DOHH2 (cell line): Measurements from ENCODE around the gene ZSWIM2.

ENCODE experiments used
- H3F3A ChIP-seq: fragments of 200-600 bp; sonication (generic), shearing (Covaris generic); 2 replicates; pipeline ENCODE4 v1.6.0; 2016; ENCODE audit warnings: antibody characterized with exemption, mild to moderate bottlenecking; ENCODE audit not compliant: control insufficient read depth, insufficient read depth
- H3K27ac ChIP-seq: fragments of 200-600 bp; sonication (generic); 2 replicates; pipeline ENCODE4 v1.5.1; 2014; ENCODE audit warnings: low read depth, mild to moderate bottlenecking, low read length, moderate library complexity
- H3K27me3 ChIP-seq: fragments of 200-600 bp; sonication (generic); 2 replicates; pipeline ENCODE4 v1.6.1; 2014; ENCODE audit warnings: mild to moderate bottlenecking, low read length, mixed read lengths; ENCODE audit not compliant: control insufficient read depth
- H3K36me3 ChIP-seq: fragments of 200-600 bp; sonication (generic); 2 replicates; pipeline ENCODE4 v1.6.1; 2014; ENCODE audit warnings: mild to moderate bottlenecking, low read length, moderate library complexity, mixed read lengths; ENCODE audit not compliant: control insufficient read depth
- H3K4me1 ChIP-seq: fragments of 200-600 bp; sonication (generic); 2 replicates; pipeline ENCODE4 v1.6.1; 2014; ENCODE audit warnings: mild to moderate bottlenecking, low read length, mixed read lengths; ENCODE audit not compliant: control insufficient read depth
- H3K4me2 ChIP-seq: fragments of 200-600 bp; sonication (generic); 2 replicates; pipeline ENCODE4 v1.6.0; 2014; ENCODE audit warnings: mild to moderate bottlenecking, low read length, moderate library complexity
- H3K4me3 ChIP-seq: fragments of 200-600 bp; sonication (generic); 2 replicates; pipeline ENCODE4 v1.5.1; 2014; ENCODE audit warnings: mild to moderate bottlenecking, low read length, mixed read lengths
- H3K79me2 ChIP-seq: fragments of 200-600 bp; sonication (generic); 2 replicates; pipeline ENCODE4 v1.6.1; 2014; ENCODE audit warnings: mild to moderate bottlenecking, low read length, mixed read lengths; ENCODE audit not compliant: control insufficient read depth
- H3K9me2 ChIP-seq: fragments of 200-600 bp; sonication (generic); replicated peaks from 2 replicates; pipeline ENCODE4 v1.6.1; 2014; ENCODE audit warnings: mild to moderate bottlenecking, low read length, mixed read lengths; ENCODE audit not compliant: control insufficient read depth
- H3K9me3 ChIP-seq: fragments of 200-600 bp; sonication (generic); 2 replicates; pipeline ENCODE4 v1.6.1; 2014; ENCODE audit warnings: antibody characterized with exemption, low read length, mixed read lengths; ENCODE audit not compliant: control insufficient read depth, insufficient read depth
- H4K20me1 ChIP-seq: fragments of 200-600 bp; sonication (generic); 2 replicates; pipeline ENCODE4 v1.6.0; 2014; ENCODE audit warnings: low read depth, mild to moderate bottlenecking, antibody characterized with exemption, low read length, moderate library complexity; ENCODE audit not compliant: control insufficient read depth, insufficient read depth
- EZH2phosphoT487 ChIP-seq: fragments of 200-600 bp; sonication (generic); IDR thresholded peaks from 2 replicates; pipeline ENCODE4 v1.6.1; 2017; ENCODE audit warnings: borderline replicate concordance, mild to moderate bottlenecking, antibody characterized with exemption, low read length, moderate library complexity, mixed read lengths
- TF ChIP-seq, protein P1 (sequence below): fragments of 200-600 bp; sonication (generic); IDR thresholded peaks from one replicate; pipeline ENCODE4 v1.5.1; 2014; ENCODE audit warnings: antibody characterized with exemption, mild to moderate bottlenecking, low read depth, low read length; ENCODE audit not compliant: poor library complexity, severe bottlenecking

ZSWIM2 gene

DNA sequence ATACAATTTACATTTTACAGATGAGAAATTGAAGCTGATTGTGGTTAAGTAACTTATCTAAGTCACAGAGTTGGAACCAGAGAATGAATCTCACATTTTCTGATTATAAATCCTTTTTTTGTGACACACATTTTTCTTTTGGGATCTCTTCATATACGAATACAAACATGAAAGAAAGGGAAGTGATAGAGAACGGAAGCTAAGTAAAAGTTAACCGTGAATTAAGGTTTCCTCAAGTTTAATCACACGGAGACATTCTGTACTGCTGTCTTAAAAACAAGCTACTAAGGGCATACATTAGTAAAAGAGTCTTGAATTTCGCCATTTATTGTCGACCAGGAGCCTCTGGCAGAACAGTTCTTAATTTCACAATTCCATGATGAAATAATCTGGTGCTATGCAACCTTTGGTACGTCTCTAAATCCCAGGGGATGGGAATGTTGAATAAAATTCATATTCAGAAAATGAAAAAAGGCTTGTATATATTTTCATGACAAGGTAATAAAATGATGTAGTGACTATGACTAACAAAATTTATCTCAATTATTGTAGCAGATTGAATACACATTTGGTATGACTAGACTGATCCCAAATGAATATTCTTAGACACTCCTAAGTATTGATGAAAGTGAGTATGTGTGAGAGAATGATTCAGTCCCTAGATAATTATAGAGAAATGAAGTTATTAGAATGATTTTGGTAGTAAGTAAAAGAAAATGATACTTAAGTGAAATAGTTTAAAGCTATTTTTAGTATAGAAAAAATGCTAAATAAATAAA is 40.3 kb upstream of the ZSWIM2 start:
- no peak overlapping the region for H3K4me2 ChIP-seq
- H3F3A ChIP-seq: no peaks in the 10 kb centered on the region
- no peaks in the 10 kb centered on the region for H3K9me3 ChIP-seq
- no peak overlapping the region for H3K27ac ChIP-seq
- no peaks in the 10 kb centered on the region for H3K79me2 ChIP-seq
- no peaks in the 10 kb centered on the region for H3K36me3 ChIP-seq
- TF ChIP-seq EZH2phosphoT487: no peak
- TF ChIP-seq, protein P1, sequence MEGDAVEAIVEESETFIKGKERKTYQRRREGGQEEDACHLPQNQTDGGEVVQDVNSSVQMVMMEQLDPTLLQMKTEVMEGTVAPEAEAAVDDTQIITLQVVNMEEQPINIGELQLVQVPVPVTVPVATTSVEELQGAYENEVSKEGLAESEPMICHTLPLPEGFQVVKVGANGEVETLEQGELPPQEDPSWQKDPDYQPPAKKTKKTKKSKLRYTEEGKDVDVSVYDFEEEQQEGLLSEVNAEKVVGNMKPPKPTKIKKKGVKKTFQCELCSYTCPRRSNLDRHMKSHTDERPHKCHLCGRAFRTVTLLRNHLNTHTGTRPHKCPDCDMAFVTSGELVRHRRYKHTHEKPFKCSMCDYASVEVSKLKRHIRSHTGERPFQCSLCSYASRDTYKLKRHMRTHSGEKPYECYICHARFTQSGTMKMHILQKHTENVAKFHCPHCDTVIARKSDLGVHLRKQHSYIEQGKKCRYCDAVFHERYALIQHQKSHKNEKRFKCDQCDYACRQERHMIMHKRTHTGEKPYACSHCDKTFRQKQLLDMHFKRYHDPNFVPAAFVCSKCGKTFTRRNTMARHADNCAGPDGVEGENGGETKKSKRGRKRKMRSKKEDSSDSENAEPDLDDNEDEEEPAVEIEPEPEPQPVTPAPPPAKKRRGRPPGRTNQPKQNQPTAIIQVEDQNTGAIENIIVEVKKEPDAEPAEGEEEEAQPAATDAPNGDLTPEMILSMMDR: no peak
- no peaks in the 10 kb centered on the region for H3K4me1 ChIP-seq
- H3K9me2 ChIP-seq: no peaks in the 10 kb centered on the region
- H4K20me1 ChIP-seq: no peaks in the 10 kb centered on the region
- H3K4me3 ChIP-seq: no peak overlapping the region
- peaks cover 3% of the 10 kb centered on the region; the same call in 1 of the 2 replicates for H3K27me3 ChIP-seq

DNA sequence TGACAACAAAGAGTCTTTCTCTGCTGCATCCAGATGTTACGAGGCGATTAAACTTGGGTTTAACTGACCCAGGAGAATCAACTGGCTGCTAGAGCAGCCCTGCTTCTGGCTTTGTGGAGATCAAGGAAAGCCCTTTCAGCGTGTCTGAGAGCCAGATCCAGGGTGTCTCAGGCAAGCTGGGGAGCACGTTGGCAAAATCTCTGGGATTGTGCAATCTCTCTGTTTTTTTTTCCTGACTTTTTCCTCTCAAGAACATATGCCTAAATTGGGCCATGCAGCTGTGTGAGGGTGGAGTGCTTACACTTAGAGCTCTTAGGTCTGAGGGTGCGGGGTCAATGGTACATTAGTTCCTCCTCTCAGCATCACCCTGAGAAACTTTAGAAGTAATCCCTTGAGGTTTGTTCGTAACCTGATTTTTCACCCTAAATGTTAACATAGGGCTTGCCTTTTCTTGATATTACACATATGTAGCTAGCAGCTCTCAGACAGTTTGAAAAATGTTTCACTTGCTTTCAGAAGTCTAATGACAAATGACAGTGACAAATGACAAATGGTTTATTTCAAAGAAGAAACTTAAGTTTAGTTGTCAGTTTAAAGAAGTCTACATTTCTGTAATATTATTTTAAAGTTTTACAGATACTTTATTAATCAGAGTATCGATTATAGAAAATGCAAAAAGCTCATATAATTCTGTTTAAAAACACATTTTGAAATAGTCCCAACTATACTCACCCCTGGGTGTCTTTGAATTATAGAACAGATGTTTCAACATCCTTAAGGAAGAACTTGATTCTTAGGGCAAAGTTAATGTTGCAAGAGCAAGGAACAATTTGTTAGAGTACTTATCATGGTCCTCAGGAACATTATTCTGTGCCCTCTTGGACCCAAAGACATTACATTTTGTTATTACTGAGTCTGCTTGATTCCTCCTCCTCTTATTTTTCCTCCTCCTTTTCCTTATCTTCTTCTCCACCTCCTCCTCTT is 38.4 kb upstream of the ZSWIM2 start:
- Histone ChIP-seq H3K79me2 (no peaks in the 10 kb centered on the region), H3K9me2 (no peaks in the 10 kb centered on the region), H4K20me1 (no peaks in the 10 kb centered on the region), H3K27ac (no peak overlapping the region), H3K4me1 (no peaks in the 10 kb centered on the region), H3K4me2 (no peak overlapping the region), H3K36me3 (no peaks in the 10 kb centered on the region), H3K27me3 (peaks cover 3% of the 10 kb centered on the region; the same call in 1 of the 2 replicates), H3K9me3 (no peaks in the 10 kb centered on the region), H3K4me3 (no peak overlapping the region), H3F3A (no peaks in the 10 kb centered on the region)
- no peak for TF ChIP-seq EZH2phosphoT487

DNA sequence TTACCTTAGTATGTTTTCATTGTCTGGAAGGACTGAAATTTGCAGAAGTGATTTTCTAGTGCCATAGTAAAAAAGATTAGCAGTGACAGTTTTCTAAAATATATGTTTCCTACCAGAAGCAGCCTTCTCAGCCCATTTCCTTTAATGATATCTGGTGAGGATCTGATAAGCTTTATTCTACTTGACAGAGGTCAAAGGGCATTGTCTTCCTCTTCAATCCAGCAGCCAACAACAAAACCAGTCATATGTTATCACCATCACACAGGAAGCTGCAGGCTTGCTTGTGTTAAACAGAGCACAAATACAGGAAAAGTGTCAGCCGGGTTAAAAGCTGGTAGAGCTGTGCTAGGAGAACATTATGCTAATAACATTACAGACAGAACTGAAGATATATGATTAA is 35.6 kb upstream of the ZSWIM2 start:
- Histone ChIP-seq H3K9me3 (no peaks in the 10 kb centered on the region), H3K36me3 (no peaks in the 10 kb centered on the region), H3K79me2 (no peaks in the 10 kb centered on the region), H3K9me2 (no peaks in the 10 kb centered on the region), H3F3A (no peaks in the 10 kb centered on the region), H3K4me2 (no peak overlapping the region), H4K20me1 (no peaks in the 10 kb centered on the region), H3K4me3 (no peak overlapping the region), H3K27me3 (peaks cover 3% of the 10 kb centered on the region; the same call in 1 of the 2 replicates), H3K4me1 (no peaks in the 10 kb centered on the region), H3K27ac (no peak overlapping the region)
- TF ChIP-seq EZH2phosphoT487: no peak
- TF ChIP-seq, protein P1: no peak
